Measurements from ENCODE around the gene S100A13.

- TF ChIP-seq CTCF (conservative IDR thresholded peaks at IDR 0.05; ENCODE audit: low read depth, low read length) (no peak), EZH2phosphoT487 (IDR thresholded peaks at IDR 0.05; ENCODE audit: borderline replicate concordance, low read length) (no peak), EZH2 (IDR thresholded peaks at IDR 0.05; ENCODE audit: low read length, unreplicated experiment) (no peak)
Observed at GRCh38 chr1:153587314-153587713, 40.0 kb downstream of the S100A13 start.

Data from PC-3 (cell line).